OCI-LY7 (cell line): Measurements from ENCODE around the gene IKZF1.

Experiments used
- EZH2phosphoT487 ChIP-seq: fragments of 200-600 bp; sonication (generic); IDR thresholded peaks from 2 replicates; pipeline ENCODE4 v1.6.1; 2018; ENCODE audit warnings: low read depth, borderline replicate concordance, mild to moderate bottlenecking, mixed run types, antibody characterized with exemption, low read length, moderate library complexity, mixed read lengths
- TF ChIP-seq, protein P1 (sequence below): fragments of 200-600 bp; sonication (generic); conservative IDR thresholded peaks from 2 replicates; pipeline ENCODE4 v1.5.1; 2014; ENCODE audit warnings: mild to moderate bottlenecking, antibody characterized with exemption, low read length, moderate library complexity, mixed read lengths

DNA sequence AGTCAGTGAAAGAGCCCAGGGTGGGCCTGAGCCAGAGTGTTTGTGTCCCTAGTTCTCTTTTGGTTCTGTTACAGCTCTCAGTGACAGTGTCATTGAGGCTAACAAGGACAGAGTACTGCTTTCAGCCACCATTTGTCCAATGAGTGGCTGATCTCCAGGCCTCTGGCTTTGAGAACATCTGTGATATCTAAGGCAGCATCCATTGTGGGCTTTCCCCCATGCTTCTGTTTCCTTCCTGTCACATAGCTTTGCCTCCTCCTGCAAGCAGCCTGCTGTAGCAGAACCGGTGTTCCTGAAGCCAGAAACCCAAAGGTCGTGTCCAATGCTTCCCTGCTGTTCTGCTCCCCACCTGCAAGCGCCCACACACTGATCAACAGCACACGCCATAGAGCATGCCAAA is 68.4 kb downstream of the IKZF1 start:
- TF ChIP-seq, protein P1, sequence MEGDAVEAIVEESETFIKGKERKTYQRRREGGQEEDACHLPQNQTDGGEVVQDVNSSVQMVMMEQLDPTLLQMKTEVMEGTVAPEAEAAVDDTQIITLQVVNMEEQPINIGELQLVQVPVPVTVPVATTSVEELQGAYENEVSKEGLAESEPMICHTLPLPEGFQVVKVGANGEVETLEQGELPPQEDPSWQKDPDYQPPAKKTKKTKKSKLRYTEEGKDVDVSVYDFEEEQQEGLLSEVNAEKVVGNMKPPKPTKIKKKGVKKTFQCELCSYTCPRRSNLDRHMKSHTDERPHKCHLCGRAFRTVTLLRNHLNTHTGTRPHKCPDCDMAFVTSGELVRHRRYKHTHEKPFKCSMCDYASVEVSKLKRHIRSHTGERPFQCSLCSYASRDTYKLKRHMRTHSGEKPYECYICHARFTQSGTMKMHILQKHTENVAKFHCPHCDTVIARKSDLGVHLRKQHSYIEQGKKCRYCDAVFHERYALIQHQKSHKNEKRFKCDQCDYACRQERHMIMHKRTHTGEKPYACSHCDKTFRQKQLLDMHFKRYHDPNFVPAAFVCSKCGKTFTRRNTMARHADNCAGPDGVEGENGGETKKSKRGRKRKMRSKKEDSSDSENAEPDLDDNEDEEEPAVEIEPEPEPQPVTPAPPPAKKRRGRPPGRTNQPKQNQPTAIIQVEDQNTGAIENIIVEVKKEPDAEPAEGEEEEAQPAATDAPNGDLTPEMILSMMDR: no peak
- no peak for TF ChIP-seq EZH2phosphoT487
